Stimulated activated CD4-positive, alpha-beta T cell treated with anti-CD3 and anti-CD28 coated beads, Interleukin-4, amount 100 ng/mL, for 24 hours (primary cell): Measurements from ENCODE around the gene BIN1.
"Not testable (repeated sequence)": the region's sequence is repeated elsewhere in the genome, so short reads cannot be mapped to it uniquely, and the experiment has no call there.

ENCODE experiments used
- DNase-seq: peaks from one replicate; pipeline ENCODE4 v3.0.0-alpha.2; 2020

BIN1 gene

GRCh38 chr2:127130421-127130820 lies 23.5 kb upstream of the BIN1 start:
- DNase-seq, result no peak

GRCh38 chr2:127129937-127130336 lies 23.0 kb upstream of the BIN1 start:
- no peak for DNase-seq

DNA sequence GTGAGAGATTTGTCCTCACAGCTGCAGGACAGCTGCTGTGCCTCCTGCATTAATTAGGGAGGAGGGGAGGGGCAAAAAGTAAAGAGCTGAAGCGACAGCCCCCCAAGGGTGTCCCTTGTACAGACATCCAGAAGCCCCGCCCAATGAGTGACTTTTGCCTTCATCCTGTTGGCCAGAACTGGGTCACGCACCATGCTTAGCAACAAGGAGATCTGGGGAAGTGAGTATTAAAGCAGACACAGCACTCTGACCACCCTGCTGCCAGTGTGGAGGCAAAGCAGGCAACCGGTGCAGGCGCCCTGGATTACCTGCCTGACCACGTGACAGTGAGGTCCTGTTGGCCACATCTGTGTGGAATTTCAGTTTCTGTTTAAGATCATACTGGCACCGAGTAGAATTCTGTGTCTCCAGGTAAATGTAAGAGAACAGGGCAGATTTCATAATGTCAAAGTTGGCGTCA lies 21.5 kb upstream of the BIN1 start:
- DNase-seq, result no peak

GRCh38 chr2:127125821-127126220 lies 18.9 kb upstream of the BIN1 start:
- no peak for DNase-seq

DNA sequence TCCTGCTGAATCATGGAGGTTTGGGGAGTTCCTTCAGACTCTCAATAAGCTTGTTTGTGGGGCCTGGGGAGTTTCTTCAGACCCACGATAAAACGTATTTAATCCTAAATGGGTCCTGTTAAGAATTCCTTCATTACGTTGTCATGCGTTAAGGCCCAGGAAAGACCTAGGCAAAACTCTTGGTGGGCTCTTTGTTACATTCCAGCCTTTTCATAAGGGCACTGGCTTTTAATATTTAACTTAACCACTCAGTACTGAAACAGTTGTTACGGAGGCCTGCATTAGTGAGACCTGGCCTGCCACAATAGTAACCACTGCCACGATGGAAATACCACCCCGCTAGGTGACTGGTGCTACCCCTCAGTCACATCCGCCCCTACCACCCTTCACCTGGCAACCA lies 17.5 kb upstream of the BIN1 start:
- no peak for DNase-seq

DNA sequence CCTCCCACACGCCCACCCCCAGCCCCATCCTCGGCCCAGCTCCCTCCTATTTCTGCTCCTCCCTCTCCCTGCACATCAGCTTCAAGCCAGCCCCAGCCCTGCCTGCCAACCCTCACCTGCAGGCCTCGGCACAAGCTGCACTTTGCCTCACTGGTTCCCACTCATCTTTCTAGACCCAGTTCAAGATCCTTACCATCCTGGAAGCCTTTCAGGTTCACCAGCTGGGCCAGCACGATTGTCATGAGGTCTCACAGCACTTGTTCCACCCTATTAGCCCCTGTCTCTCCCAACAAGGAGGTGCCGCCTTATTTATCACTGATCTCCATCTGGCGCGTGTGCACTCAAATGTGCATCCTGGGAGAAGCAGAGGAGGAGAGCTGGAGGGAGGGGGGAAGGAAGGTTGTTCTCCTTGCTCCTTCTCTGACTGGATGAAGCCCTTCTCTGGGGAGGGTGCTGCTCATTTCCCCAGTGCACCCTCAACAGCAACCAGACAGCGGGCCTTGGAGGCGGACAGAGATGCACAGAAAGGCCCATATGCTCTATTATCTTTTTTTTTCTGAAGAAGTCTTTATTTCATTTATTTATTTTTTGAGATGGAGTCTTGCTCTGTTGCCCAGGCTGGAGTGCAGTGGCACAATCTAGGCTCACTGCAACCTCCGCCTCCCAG lies 15.5 kb upstream of the BIN1 start:
- DNase-seq, result no peak

- no peak for DNase-seq
Observed at GRCh38 chr2:127121776-127122176, 14.8 kb upstream of the BIN1 start.

DNA sequence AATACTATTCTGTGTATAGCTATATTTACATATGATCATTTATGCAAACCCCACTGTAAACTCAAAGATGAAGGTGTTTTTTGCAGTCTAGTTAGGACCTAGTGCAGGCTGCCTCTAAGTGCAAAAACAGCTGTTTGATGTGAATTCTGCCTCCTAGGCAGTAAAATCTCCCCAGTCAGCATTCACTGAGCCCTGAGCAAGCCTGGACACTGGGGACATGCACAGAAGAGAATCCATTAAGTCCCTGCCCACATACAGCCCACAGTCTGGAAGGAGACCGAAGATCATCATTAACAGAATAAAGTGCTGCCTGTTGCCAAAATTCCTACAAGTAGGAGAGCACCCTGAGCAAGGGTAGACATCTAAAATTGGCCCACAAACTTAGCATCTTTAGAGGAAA lies 14.4 kb upstream of the BIN1 start:
- DNase-seq, result no peak

DNA sequence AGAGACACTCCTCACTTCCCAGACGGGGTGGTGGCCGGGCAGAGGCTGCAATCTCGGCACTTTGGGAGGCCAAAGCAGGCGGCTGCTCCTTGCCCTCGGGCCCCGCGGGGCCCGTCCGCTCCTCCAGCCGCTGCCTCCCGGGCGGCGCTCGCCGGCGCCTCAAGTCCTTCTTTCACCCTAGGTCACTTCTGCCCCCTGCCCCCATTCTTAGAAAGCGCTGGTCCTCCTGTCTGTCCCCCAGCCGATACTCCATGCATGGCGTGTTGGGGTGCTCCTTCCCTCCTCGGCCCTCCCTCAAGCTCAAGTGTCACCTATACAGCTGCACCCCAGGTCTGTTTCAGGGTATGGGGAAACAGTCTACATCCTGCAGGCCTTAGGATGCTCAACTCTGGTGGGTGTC lies 13.5 kb upstream of the BIN1 start:
- not testable (repeated sequence) for DNase-seq

GRCh38 chr2:127118467-127118866 lies 11.5 kb upstream of the BIN1 start:
- no peak for DNase-seq

GRCh38 chr2:127118038-127118437 lies 11.1 kb upstream of the BIN1 start:
- no peak for DNase-seq

DNA sequence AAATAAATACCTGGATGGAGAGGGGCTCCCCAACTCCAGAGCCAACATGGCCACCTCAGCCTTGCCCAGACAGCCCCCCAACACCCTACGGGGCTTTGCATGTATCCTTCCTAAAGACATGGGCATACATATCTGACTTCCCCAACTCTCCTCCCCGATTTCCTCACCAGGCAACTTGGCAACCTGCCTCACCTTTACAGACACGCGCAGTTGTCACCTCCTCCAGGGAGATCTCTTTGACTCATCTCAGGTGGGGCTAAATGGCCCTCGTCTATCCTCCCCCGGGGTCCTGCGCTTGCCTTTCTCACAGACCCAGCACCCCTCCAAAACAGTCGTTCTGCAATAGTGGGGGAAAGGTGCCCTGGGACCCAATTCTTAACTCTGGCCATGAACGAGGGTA lies 10.6 kb upstream of the BIN1 start:
- no peak for DNase-seq

- no peak for DNase-seq
Observed at GRCh38 chr2:127115471-127116199, 8.7 kb upstream of the BIN1 start.

DNA sequence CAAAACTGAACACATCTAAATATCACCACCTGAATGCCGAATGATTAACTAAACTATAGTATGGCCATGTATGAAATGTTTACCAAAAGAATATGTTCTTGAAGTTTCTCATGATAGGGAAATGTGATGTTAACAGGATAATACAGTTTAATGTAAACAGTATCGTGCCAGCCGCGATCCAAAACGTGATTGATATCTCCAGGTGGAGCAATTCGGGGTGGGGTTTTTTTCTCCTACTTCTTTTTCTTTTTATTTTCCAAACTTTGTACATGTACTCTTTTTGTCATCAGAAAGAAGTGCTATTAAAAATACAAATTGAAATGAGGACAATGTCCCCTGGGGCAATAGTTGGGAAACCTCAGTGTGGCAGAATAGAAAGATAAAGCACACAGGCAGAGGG lies 4.0 kb upstream of the BIN1 start:
- DNase-seq, result no peak

- no peak for DNase-seq
Observed at GRCh38 chr2:127108090-127108523, 1.2 kb upstream of the BIN1 start.

DNA sequence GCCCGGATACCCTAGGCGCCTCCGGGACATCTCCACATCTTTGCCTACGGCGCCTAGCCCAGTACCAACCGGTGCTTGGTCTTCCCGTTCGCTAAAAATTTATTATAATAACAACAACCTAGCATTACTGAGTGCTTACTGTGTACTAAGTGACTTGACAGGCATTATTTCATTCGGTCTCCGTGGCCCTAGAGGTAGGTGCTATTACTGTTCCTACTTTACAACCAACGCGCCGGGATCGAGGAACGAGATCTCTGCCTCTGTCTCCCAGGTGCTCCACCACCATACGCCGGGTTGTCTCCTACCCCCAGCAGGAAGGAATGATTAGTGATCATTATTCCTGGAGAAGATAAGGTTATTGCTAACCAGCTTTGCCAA lies 657 bp upstream of the BIN1 start:
- no peak for DNase-seq

- DNase-seq, result peak; percentile 12
Observed at GRCh38 chr2:127106457-127106990, 430 bp downstream of the BIN1 start.

GRCh38 chr2:127105656-127106456 lies 1.1 kb downstream of the BIN1 start:
- no peak for DNase-seq

GRCh38 chr2:127104881-127105655 lies 1.9 kb downstream of the BIN1 start:
- no peak for DNase-seq

DNA sequence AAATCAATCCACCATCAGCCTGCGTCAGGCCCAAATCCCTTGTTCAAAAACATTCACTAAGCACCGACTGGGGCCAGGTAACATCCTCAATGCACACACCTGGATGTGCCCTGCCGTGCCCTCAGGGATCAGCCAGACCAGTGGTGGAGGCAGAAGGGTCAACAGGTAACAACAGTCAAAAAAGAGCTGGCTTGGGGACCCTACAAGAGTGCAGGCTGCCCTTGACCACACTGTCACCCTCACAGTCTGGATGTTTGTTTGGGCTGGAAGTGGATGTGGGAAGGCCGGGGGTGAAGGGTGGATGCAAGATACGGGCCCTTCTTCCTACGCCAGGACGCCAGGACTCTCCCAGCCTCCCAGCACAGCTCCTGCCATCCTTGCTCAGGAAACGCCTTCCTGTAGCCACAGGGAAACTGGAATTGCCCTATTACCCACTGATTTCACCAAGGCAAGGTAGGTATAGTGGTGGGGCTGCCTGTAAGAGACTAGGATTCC lies 2.7 kb downstream of the BIN1 start:
- DNase-seq, result no peak

DNA sequence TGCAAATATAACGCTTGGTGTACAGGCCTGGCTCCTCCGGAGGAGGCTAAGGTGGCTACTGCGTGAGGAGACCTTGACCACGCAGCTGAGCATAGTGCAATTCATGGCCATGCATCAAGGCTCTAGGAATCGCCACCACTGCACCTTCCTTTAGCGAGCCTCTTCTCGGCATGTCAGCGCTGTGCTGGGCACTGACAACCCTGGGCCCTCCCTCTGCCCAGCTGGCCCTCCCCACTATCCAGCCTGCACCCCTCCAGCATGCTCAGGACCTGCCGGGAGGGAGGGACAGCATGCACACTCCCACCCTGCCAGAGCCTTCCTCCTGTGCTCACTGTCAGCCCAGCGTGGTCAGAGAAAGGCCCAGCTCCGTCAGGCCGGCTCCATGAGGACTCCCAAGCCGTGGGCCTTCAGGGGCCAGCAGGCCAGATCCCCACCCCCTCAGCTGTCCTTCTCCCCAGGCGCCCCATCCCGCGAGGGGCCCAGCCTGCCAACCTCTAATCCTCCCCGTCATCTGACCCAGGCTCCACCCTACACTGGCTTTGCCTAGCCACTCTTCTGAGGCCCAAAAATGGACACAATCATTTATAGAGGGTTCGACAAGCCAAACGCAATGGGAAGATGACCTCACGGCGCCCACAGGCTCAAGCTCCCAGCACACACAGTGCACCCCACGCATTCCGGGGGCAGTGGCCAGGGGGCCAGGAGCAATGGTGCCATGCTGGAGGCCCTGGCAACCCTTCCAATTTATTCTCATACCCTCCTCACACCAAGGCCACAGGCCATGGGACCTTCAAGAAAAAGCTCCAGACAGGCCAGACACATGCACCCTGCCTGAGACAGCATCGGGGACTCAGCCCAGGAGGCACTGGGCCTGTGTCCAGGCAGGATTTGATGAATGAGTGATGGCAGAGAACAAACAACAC lies 3.5 kb downstream of the BIN1 start:
- no peak for DNase-seq
